Motor neuron (in vitro differentiated cells): ENCODE data around the gene TMIGD3. TPM values are rescaled to one million over a fixed set of nuclear protein-coding genes. Genes with fewer than 3 reads are reported as not detected.

Experiments
- ATAC-seq, 8 experiments: fragments of 200-7000 bp; cut with Tn5 transposase; replicated peaks in 6 of 8; 2 replicates each; pipeline ENCODE4 v1.8.0; 2021; ENCODE audit warnings: mild to moderate bottlenecking in 8 of 8, moderate library complexity in 8 of 8
- H3K27ac ChIP-seq, 2 donors: fragments of 250-450 bp; sonication (Bioruptor Pico); 2 replicates each; pipeline ENCODE4 v1.9.0; 2021; ENCODE audit warnings: antibody characterized with exemption in 2 of 2, mild to moderate bottlenecking in 2 of 2, moderate library complexity in 1 of 2
- H3K4me1 ChIP-seq, 2 donors: fragments of 250-450 bp; sonication (Bioruptor Pico); replicated peaks in 1 of 2; 2 replicates each; pipeline ENCODE4 v1.6.1; 2021; ENCODE audit warnings: antibody characterized with exemption in 2 of 2, mild to moderate bottlenecking in 2 of 2, moderate library complexity in 1 of 2
- H3K4me3 ChIP-seq, 5 donors: fragments of 250-450 bp; sonication (Bioruptor Pico); 2 replicates each; pipeline ENCODE4 v1.9.0; 2021; ENCODE audit warnings: antibody characterized with exemption in 5 of 5, mild to moderate bottlenecking in 5 of 5, moderate library complexity in 4 of 5
- WGBS, 10 experiments: fragments of 450-650 bp; shearing (Covaris generic); methylation state at CpG; one replicate each; pipeline ENCODE4 v1.0.0; 2022; 5-methylcytosine and 5-hydroxymethylcytosine counted together
- in situ Hi-C, 9 experiments: fragments of 400-800 bp; cut with MboI; loops; one replicate each; pipeline ENCODE4 v1.15.0; 2021; ENCODE audit warnings: low sequenced_read_pairs in 9 of 9, low pct_unique_long_range_greater_than_20kb in 2 of 9; ENCODE audit not compliant: unreplicated experiment in 9 of 9
- total RNA-seq, 8 experiments: library from RNA; unstranded; fragments of 300-600 nt; gene quantifications; 2 replicates each; pipeline versions ENCODE4 v1.2.3 to v1.2.4, GENCODE V29; 2022

The TMIGD3 gene
- total RNA-seq, 8 experiments from 2014 or later = 0.32 to 0.71 TPM; not detected in 6

DNA sequence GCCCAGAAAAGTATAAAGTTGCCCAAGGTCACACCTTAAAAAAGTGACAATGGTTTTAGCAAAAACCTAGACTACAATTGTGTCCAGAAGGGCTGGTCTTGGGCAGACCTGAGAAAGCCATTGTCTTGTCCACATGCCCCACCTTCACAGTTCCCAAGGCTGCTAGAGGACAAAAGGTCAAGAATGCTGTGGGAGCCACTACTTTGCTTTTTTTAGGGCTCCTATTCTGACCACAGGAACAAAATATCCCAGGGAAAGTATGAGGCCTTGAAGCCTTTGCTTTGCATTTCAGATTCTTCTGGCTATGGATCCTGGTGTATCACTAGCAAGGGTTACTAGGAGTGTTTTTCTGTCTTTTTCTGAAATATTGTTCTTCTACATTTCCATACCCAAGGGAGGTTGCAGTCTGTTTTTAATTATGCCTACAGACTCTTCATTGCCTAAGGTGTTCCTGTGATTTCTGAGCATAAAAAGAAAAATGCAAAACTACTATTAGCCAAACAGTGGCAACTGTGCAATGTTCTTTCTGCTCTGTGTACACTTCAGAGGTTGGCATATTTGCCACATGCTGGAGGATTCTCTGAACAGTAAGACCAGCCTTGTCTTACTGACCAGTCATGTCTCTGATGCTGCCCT lies 18.9 kb downstream of the TMIGD3 start:
- in situ Hi-C loops = loop anchor here in 4 of 9 experiments (10.0 to 25.0 kb wide), 3 partner anchors 253 to 278 kb away; partner anchors contain the start of genes DDX20 (in 3 of the 4) and INKA2 (in 1 of the 4)
- peak in 4 of 8 experiments; percentile 24 to 74 (median 54) for ATAC-seq
- no peak overlapping the region for H3K4me3 ChIP-seq
- no peak overlapping the region for H3K27ac ChIP-seq
- H3K4me1 ChIP-seq = no peaks in the 10 kb centered on the region

DNA sequence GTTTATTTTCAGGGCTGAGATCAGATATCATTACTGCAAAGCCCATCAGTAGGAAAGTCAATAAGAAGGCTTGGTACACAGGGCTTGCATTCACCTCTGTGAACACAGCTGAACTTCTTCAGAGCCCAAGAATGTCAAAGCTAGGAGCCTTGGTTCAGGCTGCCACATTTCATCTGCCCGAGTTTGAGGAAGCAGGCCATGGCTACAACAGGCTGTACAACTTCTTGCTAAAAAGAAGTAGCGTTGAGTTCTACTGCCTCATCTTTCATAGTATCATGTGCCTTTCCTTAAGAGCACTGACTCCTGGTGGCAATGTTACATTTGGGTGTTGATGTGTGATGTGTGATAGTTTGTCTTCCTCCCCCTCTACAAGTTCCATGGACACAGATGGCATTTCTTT lies 19.6 kb downstream of the TMIGD3 start:
- no peaks in the 10 kb centered on the region for H3K4me1 ChIP-seq
- ATAC-seq = no peak
- no peak overlapping the region for H3K27ac ChIP-seq
- no peak overlapping the region for H3K4me3 ChIP-seq
- 47 to 100% (median 79%) methylated on average over 1 to 2 of the region's 2 CpGs; no CpG with 5 or more reads in 3 of the 10 experiments for WGBS, 10 experiments
- in situ Hi-C loops = loop anchor here in 4 of 9 experiments (10.0 to 25.0 kb wide), 3 partner anchors 253 to 278 kb away; partner anchors contain the start of genes DDX20 (in 3 of the 4) and INKA2 (in 1 of the 4)

DNA sequence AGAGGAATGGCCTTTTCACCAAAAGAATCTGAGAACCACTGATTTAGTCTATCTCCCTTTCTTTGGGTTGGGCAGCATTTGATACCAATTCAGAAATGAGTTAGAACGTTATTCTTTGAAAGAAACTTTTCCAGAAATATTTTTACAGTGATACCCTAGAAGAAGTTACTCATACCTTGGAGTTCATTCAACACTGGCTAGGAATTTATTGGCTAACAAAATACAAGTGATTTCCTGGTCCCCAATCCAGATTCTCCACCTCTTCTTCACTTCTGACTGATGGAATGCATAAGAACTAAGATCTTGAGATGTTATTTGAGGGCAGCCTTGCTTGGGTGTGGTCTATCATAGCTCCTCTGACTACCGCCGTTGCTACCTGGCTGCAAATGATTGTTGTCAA lies 20.3 kb downstream of the TMIGD3 start:
- H3K27ac ChIP-seq = no peak overlapping the region
- in situ Hi-C loops = loop anchor here in 4 of 9 experiments (10.0 to 25.0 kb wide), 3 partner anchors 254 to 279 kb away; partner anchors contain the start of genes DDX20 (in 3 of the 4) and INKA2 (in 1 of the 4)
- no peak for ATAC-seq
- H3K4me1 ChIP-seq = no peaks in the 10 kb centered on the region
- WGBS, 10 experiments = 0 to 87% (median 57%) methylated on average over 1 to 3 of the region's 3 CpGs
- no peak overlapping the region for H3K4me3 ChIP-seq

DNA sequence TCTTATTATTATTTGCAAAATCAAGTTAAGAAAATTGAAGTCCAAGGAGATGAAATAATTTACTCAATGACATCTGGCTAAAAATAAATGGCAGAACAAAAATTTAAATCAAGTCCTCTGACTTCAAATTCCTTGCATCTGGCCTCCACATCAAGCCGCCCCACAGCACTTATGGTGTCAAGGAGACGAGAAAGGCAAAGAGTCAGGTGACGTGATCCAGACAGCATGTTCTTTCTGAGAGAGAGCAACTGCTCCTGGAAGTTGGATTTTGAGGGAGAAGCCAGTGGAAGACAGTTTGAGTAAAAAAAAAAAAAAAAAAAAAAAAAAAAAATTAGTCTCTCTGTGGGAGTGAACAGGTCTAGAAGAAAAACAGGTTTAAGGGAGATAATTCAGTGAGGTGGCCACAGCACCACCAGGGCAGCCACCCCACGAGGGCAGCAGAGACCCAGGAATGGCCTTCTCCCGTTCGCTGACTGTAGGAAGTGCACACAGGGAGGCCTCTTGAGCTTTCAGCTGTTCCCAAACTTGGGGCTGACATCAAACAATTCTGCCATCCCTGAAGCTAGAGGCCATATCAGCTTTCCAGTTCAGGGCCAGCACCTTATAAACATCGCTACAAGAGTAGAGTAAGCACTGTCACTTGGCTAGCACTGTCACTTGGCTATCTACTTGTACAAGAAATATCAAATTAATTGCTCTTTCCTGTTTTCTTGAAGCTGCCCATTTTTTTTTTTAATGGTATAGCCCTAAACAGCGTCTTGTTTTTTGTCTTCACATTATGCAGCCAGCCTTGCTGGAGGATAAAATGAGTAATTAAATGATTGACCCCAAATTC lies 21.8 kb downstream of the TMIGD3 start:
- in situ Hi-C loops = loop anchor here in 4 of 9 experiments (10.0 to 25.0 kb wide), 3 partner anchors 256 to 281 kb away; partner anchors contain the start of genes DDX20 (in 3 of the 4) and INKA2 (in 1 of the 4)
- peak; percentile 90 to 99 (median 97) for ATAC-seq
- no peaks in the 10 kb centered on the region for H3K4me1 ChIP-seq
- H3K4me3 ChIP-seq = no peak overlapping the region
- WGBS, 10 experiments = 16 to 75% (median 54%) methylated on average over 3 to 8 of the region's 8 CpGs; no CpG with 5 or more reads in 1 of the 10 experiments
- H3K27ac ChIP-seq = no peak overlapping the region

DNA sequence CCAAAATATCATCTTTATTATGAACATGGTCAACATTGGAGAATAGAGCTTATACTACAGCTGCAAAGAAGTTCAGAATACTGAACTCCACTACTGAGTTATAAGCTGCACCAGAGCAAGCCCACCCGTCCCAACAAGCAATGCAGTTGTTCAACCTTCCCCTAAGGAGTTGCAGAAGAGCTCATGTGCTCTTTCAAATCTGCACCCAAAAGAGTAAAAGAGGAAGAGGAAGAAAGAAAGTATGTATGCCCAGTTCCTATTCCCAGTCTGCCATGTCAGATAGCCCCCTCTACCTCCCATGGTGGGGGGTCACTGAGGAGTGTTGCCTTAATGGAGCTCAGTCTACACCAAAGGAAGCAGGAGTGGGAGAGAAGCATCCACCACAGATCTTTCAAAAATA lies 22.8 kb downstream of the TMIGD3 start:
- H3K4me1 ChIP-seq = no peaks in the 10 kb centered on the region
- H3K27ac ChIP-seq = no peak overlapping the region
- in situ Hi-C loops = loop anchor here in 4 of 9 experiments (10.0 to 25.0 kb wide), 3 partner anchors 257 to 282 kb away; partner anchors contain the start of genes DDX20 (in 3 of the 4) and INKA2 (in 1 of the 4)
- ATAC-seq = no peak
- WGBS, 10 experiments = 20 to 100% (median 63%) methylated on average over 1 of the region's 1 CpG; no CpG with 5 or more reads in 3 of the 10 experiments
- H3K4me3 ChIP-seq = no peak overlapping the region

DNA sequence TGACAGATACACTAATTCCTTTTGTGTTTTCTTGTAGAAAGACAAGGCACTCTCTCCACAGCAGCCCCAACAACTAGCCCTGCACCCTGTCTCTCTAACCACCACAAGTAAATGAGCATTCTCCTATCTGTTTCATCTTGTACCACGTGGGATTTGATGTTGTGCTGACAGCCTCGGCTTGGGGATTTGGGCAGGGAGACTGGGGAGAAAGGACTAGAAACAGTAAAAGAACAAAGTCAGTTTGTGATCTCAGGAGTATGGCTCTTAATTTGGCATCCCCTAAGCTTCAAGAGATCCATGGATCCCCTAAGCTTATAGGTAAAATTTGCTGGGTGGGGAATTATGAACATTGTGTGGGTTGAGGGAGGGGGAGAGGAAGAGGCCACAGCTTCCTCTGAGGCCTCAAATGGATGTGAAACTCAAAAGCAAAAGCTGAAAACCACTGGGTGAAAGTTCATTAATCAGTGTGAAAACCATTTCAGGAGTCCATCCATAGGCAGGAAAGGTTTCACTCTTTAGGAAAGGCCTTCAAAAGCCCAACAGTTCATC lies 26.6 kb downstream of the TMIGD3 start:
- no peak overlapping the region for H3K4me3 ChIP-seq
- ATAC-seq = no peak
- no peaks in the 10 kb centered on the region for H3K4me1 ChIP-seq
- WGBS, 10 experiments = 30 to 91% (median 58%) methylated on average over 1 to 2 of the region's 2 CpGs; no CpG with 5 or more reads in 4 of the 10 experiments
- no peak overlapping the region for H3K27ac ChIP-seq
- in situ Hi-C loops = loop anchor here in 3 of 9 experiments (25.0 kb wide), 2 partner anchors 260 to 285 kb away; partner anchors contain the start of genes DDX20 (in 2 of the 3) and INKA2 (in 1 of the 3)

DNA sequence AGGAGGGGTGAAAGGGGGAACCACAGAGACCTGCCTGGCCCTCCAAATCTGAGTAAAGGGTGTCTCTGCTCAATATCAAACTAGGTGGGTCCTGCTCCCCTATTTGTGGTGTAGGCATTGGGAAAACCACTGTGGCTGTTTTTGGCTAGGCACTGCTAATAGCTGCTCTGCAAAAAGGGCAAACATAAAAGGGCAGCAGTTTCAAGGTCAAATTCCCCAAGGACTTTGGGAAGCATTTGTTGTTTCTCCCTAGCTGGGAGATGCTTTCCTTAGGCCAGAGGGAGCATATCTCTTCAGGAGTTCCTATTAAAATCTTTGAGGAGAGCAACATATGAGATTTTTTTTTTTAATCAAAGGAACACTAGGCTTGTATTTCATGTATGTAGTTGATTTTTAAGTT lies 27.2 kb downstream of the TMIGD3 start:
- H3K4me3 ChIP-seq = no peak overlapping the region
- in situ Hi-C loops = loop anchor here in 3 of 9 experiments (25.0 kb wide), 2 partner anchors 261 to 286 kb away; partner anchors contain the start of genes DDX20 (in 2 of the 3) and INKA2 (in 1 of the 3)
- ATAC-seq = no peak
- H3K4me1 ChIP-seq = no peaks in the 10 kb centered on the region
- H3K27ac ChIP-seq = no peak overlapping the region

DNA sequence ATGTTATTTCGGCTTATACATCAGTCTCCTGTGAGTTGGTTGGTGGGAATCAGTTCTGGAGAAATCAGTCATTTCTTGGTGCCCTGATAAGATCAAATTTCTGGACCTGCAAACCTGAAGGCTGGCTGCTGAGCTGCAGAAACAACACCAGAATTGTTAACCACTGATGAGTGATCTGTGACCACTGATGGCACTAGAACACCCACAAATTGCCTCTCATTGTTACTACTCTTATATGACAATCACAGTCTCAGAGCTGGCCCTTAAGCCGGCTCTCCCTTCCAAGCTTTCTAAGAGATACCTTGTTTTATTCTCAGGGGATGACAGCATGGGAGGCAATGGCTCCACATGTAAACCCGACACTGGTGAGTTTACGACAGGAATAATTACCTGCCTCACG lies 27.7 kb downstream of the TMIGD3 start:
- 50 to 100% (median 87%) methylated on average over 1 to 5 of the region's 5 CpGs; no CpG with 5 or more reads in 2 of the 10 experiments for WGBS, 10 experiments
- Histone ChIP-seq H3K27ac (no peak overlapping the region), H3K4me3 (no peak overlapping the region), H3K4me1 (no peaks in the 10 kb centered on the region)
- ATAC-seq = no peak
- in situ Hi-C loops = loop anchor here in 3 of 9 experiments (25.0 kb wide), 2 partner anchors 262 to 287 kb away; partner anchors contain the start of genes DDX20 (in 2 of the 3) and INKA2 (in 1 of the 3)

DNA sequence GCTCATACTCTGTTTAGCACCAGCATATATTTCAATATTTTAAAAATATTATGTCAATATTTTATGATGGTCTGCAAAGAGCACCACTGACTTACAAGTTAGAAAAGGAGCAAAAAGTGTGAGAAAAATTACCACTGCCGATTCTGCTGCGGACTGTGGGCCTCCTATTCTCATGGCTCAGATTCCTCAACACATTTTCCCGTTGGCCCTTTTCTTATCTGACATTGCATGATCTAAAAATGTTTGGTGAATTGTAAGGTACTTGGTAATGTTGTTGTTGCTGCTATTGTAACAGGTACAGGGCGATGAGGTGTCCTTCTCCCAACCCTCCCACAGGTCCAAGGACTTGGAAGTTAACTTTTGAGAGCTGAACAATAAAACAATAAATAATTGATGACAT lies 28.9 kb downstream of the TMIGD3 start:
- no peak overlapping the region for H3K4me3 ChIP-seq
- H3K27ac ChIP-seq = no peak overlapping the region
- WGBS, 10 experiments = 85 to 100% (median 95%) methylated on average over 1 to 4 of the region's 4 CpGs; no CpG with 5 or more reads in 1 of the 10 experiments
- no peaks in the 10 kb centered on the region for H3K4me1 ChIP-seq
- no peak for ATAC-seq
- in situ Hi-C loops = no loop called here

DNA sequence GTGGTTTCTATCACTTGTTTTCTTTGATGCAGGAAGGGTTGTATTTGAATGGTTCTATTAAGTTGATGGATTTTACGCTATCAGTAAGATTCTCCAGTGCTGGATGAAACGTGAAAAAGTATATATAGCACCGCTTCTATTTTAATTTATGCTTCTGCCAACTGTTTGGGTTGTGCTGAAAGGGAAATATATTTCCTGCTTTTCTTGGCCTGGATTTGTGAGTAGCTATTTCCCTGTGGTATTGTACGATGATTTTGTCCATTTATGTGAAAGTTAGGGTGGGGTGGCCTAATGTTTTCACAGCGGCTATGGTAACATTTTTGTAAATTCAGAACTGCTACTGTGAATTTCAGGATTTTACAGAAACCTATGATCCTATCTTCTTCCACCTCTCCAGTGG lies 29.3 kb downstream of the TMIGD3 start:
- WGBS, 10 experiments = 64 to 100% (median 93%) methylated on average over 2 to 5 of the region's 5 CpGs
- in situ Hi-C loops = no loop called here
- Histone ChIP-seq H3K4me1 (no peaks in the 10 kb centered on the region), H3K27ac (no peak overlapping the region), H3K4me3 (no peak overlapping the region)
- peak in 1 of 8 experiments; percentile 46 for ATAC-seq

DNA sequence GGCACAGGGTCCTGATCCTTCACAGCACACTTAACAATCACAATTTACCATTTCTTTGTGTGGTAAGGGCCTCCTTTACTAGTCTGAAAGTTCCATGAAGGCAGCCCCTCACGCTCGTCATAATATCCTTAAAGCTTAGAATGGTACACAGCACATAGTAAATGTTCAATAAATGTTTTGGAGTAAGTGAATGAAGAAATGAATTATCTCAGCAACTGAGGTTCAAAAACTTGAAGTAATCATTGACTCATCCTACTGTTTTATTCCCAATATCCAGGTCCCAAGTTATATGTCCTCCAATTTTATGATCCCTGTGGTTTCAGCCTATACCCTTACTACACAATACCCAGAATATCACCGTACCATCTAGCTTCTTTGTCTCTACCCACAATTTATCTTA lies 31.9 kb downstream of the TMIGD3 start:
- in situ Hi-C loops = no loop called here
- ATAC-seq = no peak
- WGBS, 10 experiments = 91 to 100% (median 100%) methylated on average over 1 to 3 of the region's 3 CpGs; no CpG with 5 or more reads in 1 of the 10 experiments
- Histone ChIP-seq H3K4me1 (no peaks in the 10 kb centered on the region), H3K4me3 (no peak overlapping the region), H3K27ac (no peak overlapping the region)

DNA sequence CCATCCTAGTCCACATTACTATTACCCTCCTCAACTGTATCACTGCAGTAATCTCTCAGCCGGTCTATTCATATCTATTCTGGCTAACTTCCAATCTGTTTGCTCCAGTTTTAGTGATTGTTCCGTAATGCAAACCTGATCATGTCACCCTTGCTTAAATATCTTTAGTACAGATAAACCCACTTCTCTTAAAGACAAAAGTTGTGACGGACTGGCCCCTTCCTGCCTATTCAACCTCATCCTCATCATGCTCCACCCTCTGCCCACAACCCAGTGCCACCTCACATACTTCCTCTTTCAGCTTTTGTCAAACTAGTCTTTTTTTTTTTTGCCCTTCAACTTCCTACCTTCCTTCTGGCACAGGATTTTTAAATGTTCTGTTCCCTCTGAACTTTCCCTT lies 32.4 kb downstream of the TMIGD3 start:
- WGBS, 10 experiments = 73 to 100% (median 92%) methylated on average over 1 to 3 of the region's 3 CpGs
- H3K27ac ChIP-seq = no peak overlapping the region
- in situ Hi-C loops = no loop called here
- H3K4me1 ChIP-seq = no peaks in the 10 kb centered on the region
- H3K4me3 ChIP-seq = no peak overlapping the region
- no peak for ATAC-seq
